Loucy (cell line): ENCODE data around the gene NECTIN2.

Source experiments
- H2AFZ ChIP-seq: fragments of 200-600 bp; sonication (generic); 2 replicates; pipeline ENCODE4 v1.6.0; 2016; ENCODE audit warnings: antibody characterized with exemption, mild to moderate bottlenecking, low read length, moderate library complexity
- H3F3A ChIP-seq: fragments of 200-600 bp; 2 replicates; pipeline ENCODE4 v1.6.0; 2016; ENCODE audit warnings: antibody characterized with exemption, low read depth, mild to moderate bottlenecking
- H3K27me3 ChIP-seq: fragments of 200-600 bp; sonication (generic); 2 replicates; pipeline ENCODE4 v1.6.1; 2014; ENCODE audit warnings: low read length, mild to moderate bottlenecking; ENCODE audit not compliant: insufficient read depth, poor library complexity, severe bottlenecking
- H3K36me3 ChIP-seq: fragments of 200-600 bp; sonication (generic); 2 replicates; pipeline ENCODE4 v1.6.1; 2016; ENCODE audit warnings: low read length; ENCODE audit not compliant: insufficient read depth
- H3K4me1 ChIP-seq: fragments of 200-600 bp; sonication (generic); 2 replicates; pipeline ENCODE4 v1.5.1; 2014; ENCODE audit warnings: low read length, mild to moderate bottlenecking; ENCODE audit not compliant: insufficient read depth, poor library complexity, severe bottlenecking
- H3K4me2 ChIP-seq: fragments of 200-600 bp; sonication (generic); 2 replicates; pipeline ENCODE4 v1.6.0; 2014; ENCODE audit warnings: antibody characterized with exemption, low read length, low read depth, mild to moderate bottlenecking; ENCODE audit not compliant: poor library complexity, severe bottlenecking
- H3K4me3 ChIP-seq: fragments of 200-600 bp; sonication (generic); 2 replicates; pipeline ENCODE4 v1.5.1; 2014; ENCODE audit warnings: low read length, mild to moderate bottlenecking, mixed read lengths; ENCODE audit not compliant: poor library complexity, severe bottlenecking
- H3K79me2 ChIP-seq: fragments of 200-600 bp; sonication (generic); 2 replicates; pipeline ENCODE4 v1.6.1; 2014; ENCODE audit warnings: low read length; ENCODE audit not compliant: insufficient read depth
- H3K9ac ChIP-seq: fragments of 200-600 bp; sonication (generic); 2 replicates; pipeline ENCODE4 v1.6.0; 2014; ENCODE audit warnings: mild to moderate bottlenecking, low read depth, low read length, moderate library complexity; ENCODE audit not compliant: poor library complexity, severe bottlenecking
- H3K9me2 ChIP-seq: fragments of 200-600 bp; sonication (generic); replicated peaks from 2 replicates; pipeline ENCODE4 v1.6.1; 2016; ENCODE audit warnings: low read depth, low read length, mixed read lengths
- H3K9me3 ChIP-seq: fragments of 200-600 bp; sonication (generic); 2 replicates; pipeline ENCODE4 v1.6.1; 2014; ENCODE audit warnings: mild to moderate bottlenecking, antibody characterized with exemption, low read length, low read depth; ENCODE audit not compliant: insufficient read depth
- H4K20me1 ChIP-seq: fragments of 200-600 bp; sonication (generic); 2 replicates; pipeline ENCODE4 v1.6.0; 2014; ENCODE audit warnings: antibody characterized with exemption, low read length, mild to moderate bottlenecking; ENCODE audit not compliant: insufficient read depth, poor library complexity, severe bottlenecking
- CTCF ChIP-seq: fragments of 200-600 bp; sonication (generic); conservative IDR thresholded peaks from 2 replicates; pipeline ENCODE4 v1.5.1; 2014; ENCODE audit warnings: mild to moderate bottlenecking, antibody characterized with exemption, low read length
- EZH2phosphoT487 ChIP-seq: fragments of 200-600 bp; IDR thresholded peaks from 2 replicates; pipeline ENCODE4 v1.6.1; 2018; ENCODE audit warnings: antibody characterized with exemption, mild to moderate bottlenecking, moderate library complexity, borderline replicate concordance

Gene NECTIN2

GRCh38 chr19:44800461-44800860 lies 45.6 kb upstream of the NECTIN2 start:
- H3K36me3 ChIP-seq, result no peaks in the 10 kb centered on the region
- H2AFZ ChIP-seq, result peak overlapping the region; percentile 63
- no peaks in the 10 kb centered on the region for H3K27me3 ChIP-seq
- H3K9ac ChIP-seq, result no peak overlapping the region
- H3K79me2 ChIP-seq, result no peaks in the 10 kb centered on the region
- H3K4me2 ChIP-seq, result no peak overlapping the region
- no peak overlapping the region for H3K4me3 ChIP-seq
- no peaks in the 10 kb centered on the region for H3K4me1 ChIP-seq
- H3K9me3 ChIP-seq, result no peaks in the 10 kb centered on the region
- peak; percentile 87 for TF ChIP-seq CTCF
- no peak for TF ChIP-seq EZH2phosphoT487
- H3F3A ChIP-seq, result no peaks in the 10 kb centered on the region
- no peaks in the 10 kb centered on the region for H3K9me2 ChIP-seq
- no peaks in the 10 kb centered on the region for H4K20me1 ChIP-seq

- Histone ChIP-seq H3K79me2 (no peaks in the 10 kb centered on the region), H3K27me3 (no peaks in the 10 kb centered on the region), H3K9me3 (no peaks in the 10 kb centered on the region), H4K20me1 (no peaks in the 10 kb centered on the region), H3F3A (no peaks in the 10 kb centered on the region), H2AFZ (no peak overlapping the region), H3K4me3 (no peak overlapping the region), H3K4me1 (no peaks in the 10 kb centered on the region), H3K36me3 (no peaks in the 10 kb centered on the region), H3K9ac (no peak overlapping the region), H3K4me2 (no peak overlapping the region), H3K9me2 (no peaks in the 10 kb centered on the region)
- TF ChIP-seq CTCF, result no peak
Measured at GRCh38 chr19:44803442-44804428, 42.4 kb upstream of the NECTIN2 start.

GRCh38 chr19:44806291-44806690 lies 39.8 kb upstream of the NECTIN2 start:
- no peak overlapping the region for H3K9ac ChIP-seq
- H3K4me1 ChIP-seq, result no peaks in the 10 kb centered on the region
- no peaks in the 10 kb centered on the region for H3F3A ChIP-seq
- no peaks in the 10 kb centered on the region for H3K36me3 ChIP-seq
- no peaks in the 10 kb centered on the region for H3K79me2 ChIP-seq
- no peak overlapping the region for H3K4me3 ChIP-seq
- no peaks in the 10 kb centered on the region for H4K20me1 ChIP-seq
- no peak overlapping the region for H2AFZ ChIP-seq
- no peak overlapping the region for H3K4me2 ChIP-seq
- H3K27me3 ChIP-seq, result no peaks in the 10 kb centered on the region
- TF ChIP-seq CTCF (no peak), EZH2phosphoT487 (no peak)
- no peaks in the 10 kb centered on the region for H3K9me2 ChIP-seq
- no peaks in the 10 kb centered on the region for H3K9me3 ChIP-seq
